ENCODE data around the gene NDUFAF3.

GRCh38 chr3:48997102-48997635, 24.8 kb upstream of the NDUFAF3 start:
- TF ChIP-seq, protein P1, sequence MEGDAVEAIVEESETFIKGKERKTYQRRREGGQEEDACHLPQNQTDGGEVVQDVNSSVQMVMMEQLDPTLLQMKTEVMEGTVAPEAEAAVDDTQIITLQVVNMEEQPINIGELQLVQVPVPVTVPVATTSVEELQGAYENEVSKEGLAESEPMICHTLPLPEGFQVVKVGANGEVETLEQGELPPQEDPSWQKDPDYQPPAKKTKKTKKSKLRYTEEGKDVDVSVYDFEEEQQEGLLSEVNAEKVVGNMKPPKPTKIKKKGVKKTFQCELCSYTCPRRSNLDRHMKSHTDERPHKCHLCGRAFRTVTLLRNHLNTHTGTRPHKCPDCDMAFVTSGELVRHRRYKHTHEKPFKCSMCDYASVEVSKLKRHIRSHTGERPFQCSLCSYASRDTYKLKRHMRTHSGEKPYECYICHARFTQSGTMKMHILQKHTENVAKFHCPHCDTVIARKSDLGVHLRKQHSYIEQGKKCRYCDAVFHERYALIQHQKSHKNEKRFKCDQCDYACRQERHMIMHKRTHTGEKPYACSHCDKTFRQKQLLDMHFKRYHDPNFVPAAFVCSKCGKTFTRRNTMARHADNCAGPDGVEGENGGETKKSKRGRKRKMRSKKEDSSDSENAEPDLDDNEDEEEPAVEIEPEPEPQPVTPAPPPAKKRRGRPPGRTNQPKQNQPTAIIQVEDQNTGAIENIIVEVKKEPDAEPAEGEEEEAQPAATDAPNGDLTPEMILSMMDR (conservative IDR thresholded peaks at IDR 0.05): no peak
- TF ChIP-seq EZH2 (IDR thresholded peaks at IDR 0.05; ENCODE audit: low read depth): no peak
